Astrocyte (in vitro differentiated cells and primary cell): ENCODE results near the gene NOTCH2.

Experiments used
- CTCF ChIP-seq: IDR thresholded peaks from 2 replicates; pipeline ENCODE4 v1.5.1; 2011; ENCODE audit warnings: low read depth, mild to moderate bottlenecking, inconsistent platforms, low read length, moderate library complexity; ENCODE audit not compliant: insufficient read depth
- EZH2 ChIP-seq: IDR thresholded peaks from 2 replicates; pipeline ENCODE4 v1.6.1; 2012; ENCODE audit warnings: mild to moderate bottlenecking, low read length, inconsistent platforms; ENCODE audit not compliant: insufficient read depth

- TF ChIP-seq CTCF (no peak), EZH2 (no peak)
These were observed 109.9 kb downstream of the NOTCH2 start for GRCh38 chr1:119959268-119960220.
